Panc1 (cell line): ENCODE data around the gene SND1. TPM values are rescaled to one million over a fixed set of nuclear protein-coding genes. Genes with fewer than 3 reads are reported as not detected.

ENCODE experiments used
- ATAC-seq: fragments of 200-7000 bp; cut with Tn5 transposase; 2 replicates; pipeline ENCODE4 v1.9.1; 2020; ENCODE audit warnings: mild to moderate bottlenecking, moderate library complexity
- BruUV-seq: library from RNA; stranded (reverse); fragments of 400-500 nt; replicated peaks from 2 replicates; lab custom pipeline; 2021; lab: Mats Ljungman, UMichigan
- CTCF ChIA-PET: fragments of 300-600 bp; sonication (Branson Sonifier 250); formaldehyde crosslinking; loops from one replicate; lab custom pipeline; 2022; ENCODE audit warnings: antibody characterized with exemption; lab: Charles Lee
- POLR2A ChIA-PET: fragments of 300-600 bp; sonication (Branson Sonifier 250); formaldehyde crosslinking; loops from one replicate; lab custom pipeline; 2022; ENCODE audit warnings: antibody characterized with exemption; lab: Charles Lee
- DNase-seq: peaks from one replicate; pipeline ENCODE4 v3.0.0-alpha.2; 2010; ENCODE audit warnings: low read depth, low spot score
- H3K27ac ChIP-seq: 2 replicates; pipeline ENCODE4 v1.5.1; 2011; ENCODE audit warnings: mild to moderate bottlenecking, low read length, inconsistent platforms
- H3K27me3 ChIP-seq: fragments of 200-500 bp; sonication (Bioruptor generic); 2 replicates; pipeline ENCODE4 v1.6.0; 2014; ENCODE audit warnings: low read length, inconsistent platforms; ENCODE audit not compliant: control insufficient read depth, insufficient read depth
- H3K36me3 ChIP-seq: fragments of 200-500 bp; sonication (Bioruptor generic); 2 replicates; pipeline ENCODE4 v1.5.1; 2014; ENCODE audit warnings: inconsistent platforms, mild to moderate bottlenecking, low read length, moderate library complexity; ENCODE audit not compliant: control insufficient read depth, insufficient read depth
- H3K4me1 ChIP-seq: 2 replicates; pipeline ENCODE4 v1.5.1; 2011; ENCODE audit warnings: inconsistent platforms, mild to moderate bottlenecking, low read length, moderate library complexity; ENCODE audit not compliant: control insufficient read depth, insufficient read depth
- H3K4me3 ChIP-seq, 2 experiments: 2 replicates each; pipeline ENCODE4 v1.5.1; 2011 to 2012; ENCODE audit warnings: low read depth in 2 of 2, low read length in 2 of 2, mild to moderate bottlenecking in 2 of 2, inconsistent platforms in 1 of 2, moderate library complexity in 1 of 2
- H3K9me3 ChIP-seq: fragments of 200-500 bp; sonication (Bioruptor generic); 2 replicates; pipeline ENCODE4 v1.5.1; 2014; ENCODE audit warnings: low read depth, mild to moderate bottlenecking, inconsistent platforms, low read length, moderate library complexity; ENCODE audit not compliant: control insufficient read depth, insufficient read depth
- POLR2AphosphoS5 ChIP-seq: IDR thresholded peaks from 2 replicates; pipeline ENCODE4 v1.6.1; 2012; ENCODE audit warnings: mild to moderate bottlenecking, low read depth, low read length, moderate library complexity
- SIN3A ChIP-seq: IDR thresholded peaks from 2 replicates; pipeline ENCODE4 v1.6.1; 2012; ENCODE audit warnings: low read depth, mild to moderate bottlenecking, low read length, moderate library complexity, borderline replicate concordance; ENCODE audit not compliant: insufficient read depth
- TCF7L2 ChIP-seq: IDR thresholded peaks from 2 replicates; pipeline ENCODE4 v1.6.1; 2011; ENCODE audit warnings: mild to moderate bottlenecking, low read depth, low read length, inconsistent platforms
- in situ Hi-C: cut with HindIII; loops from 2 replicates; pipeline ENCODE4 v1.10.0; 2016; ENCODE audit warnings: low sequenced_read_pairs, low pct_unique_long_range_greater_than_20kb
- intact Hi-C: fragments of 100-400 bp; cut with micrococcal nuclease; formaldehyde crosslinking; loops from one replicate; pipeline ENCODE4 v1.10.0; 2022; ENCODE audit not compliant: unreplicated experiment
- total RNA-seq: library from RNA; stranded (reverse); gene quantifications from one replicate; pipeline ENCODE4 v1.2.1, GENCODE V29; 2021; ENCODE audit not compliant: unreplicated experiment
- TF ChIP-seq, protein P1 (sequence below): fragments of 450-650 bp; IDR thresholded peaks from 2 replicates; pipeline ENCODE4 v1.5.1; 2017; ENCODE audit warnings: mild to moderate bottlenecking
- TF ChIP-seq, protein P2 (sequence below), 2 experiments: IDR thresholded peaks; 2 replicates each; pipeline ENCODE4 v1.6.1; 2011 to 2012; ENCODE audit warnings: low read depth in 2 of 2, control low read depth in 1 of 2, low read length in 1 of 2, mild to moderate bottlenecking in 1 of 2, moderate library complexity in 1 of 2; ENCODE audit not compliant: insufficient read depth in 1 of 2

The SND1 gene
- total RNA-seq, 1 experiment from 2014 or later: 176 TPM

DNA sequence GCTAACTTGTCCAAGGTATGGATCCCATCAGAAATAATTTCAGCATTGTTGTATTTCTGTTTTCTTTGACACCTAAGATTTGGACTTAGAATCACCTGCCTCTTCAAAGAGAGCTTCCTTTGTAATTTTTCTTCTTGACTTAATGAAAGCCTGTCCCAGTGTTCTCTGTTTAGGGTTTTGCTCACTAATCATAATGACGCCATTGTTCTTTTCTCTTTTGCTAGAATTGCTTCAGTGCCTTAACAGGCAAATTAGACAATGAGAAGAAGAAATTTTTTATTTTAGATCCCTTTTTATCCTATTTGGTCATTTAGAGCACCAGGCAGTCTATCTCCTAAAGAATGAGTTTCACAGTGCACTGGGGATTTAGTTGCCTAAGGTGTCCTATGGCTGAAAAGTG is 128.5 kb downstream of the SND1 start:
- Histone ChIP-seq H3K27ac (no peak overlapping the region), H3K9me3 (no peaks in the 10 kb centered on the region), H3K4me1 (no peaks in the 10 kb centered on the region; the same call in 1 of the 2 replicates), H3K36me3 (no peaks in the 10 kb centered on the region), H3K4me3 (no peak overlapping the region), H3K27me3 (no peaks in the 10 kb centered on the region)
- no TSS peak for BruUV-seq
- TF ChIP-seq, protein P1, sequence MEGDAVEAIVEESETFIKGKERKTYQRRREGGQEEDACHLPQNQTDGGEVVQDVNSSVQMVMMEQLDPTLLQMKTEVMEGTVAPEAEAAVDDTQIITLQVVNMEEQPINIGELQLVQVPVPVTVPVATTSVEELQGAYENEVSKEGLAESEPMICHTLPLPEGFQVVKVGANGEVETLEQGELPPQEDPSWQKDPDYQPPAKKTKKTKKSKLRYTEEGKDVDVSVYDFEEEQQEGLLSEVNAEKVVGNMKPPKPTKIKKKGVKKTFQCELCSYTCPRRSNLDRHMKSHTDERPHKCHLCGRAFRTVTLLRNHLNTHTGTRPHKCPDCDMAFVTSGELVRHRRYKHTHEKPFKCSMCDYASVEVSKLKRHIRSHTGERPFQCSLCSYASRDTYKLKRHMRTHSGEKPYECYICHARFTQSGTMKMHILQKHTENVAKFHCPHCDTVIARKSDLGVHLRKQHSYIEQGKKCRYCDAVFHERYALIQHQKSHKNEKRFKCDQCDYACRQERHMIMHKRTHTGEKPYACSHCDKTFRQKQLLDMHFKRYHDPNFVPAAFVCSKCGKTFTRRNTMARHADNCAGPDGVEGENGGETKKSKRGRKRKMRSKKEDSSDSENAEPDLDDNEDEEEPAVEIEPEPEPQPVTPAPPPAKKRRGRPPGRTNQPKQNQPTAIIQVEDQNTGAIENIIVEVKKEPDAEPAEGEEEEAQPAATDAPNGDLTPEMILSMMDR: no peak
- TF ChIP-seq, protein P2, sequence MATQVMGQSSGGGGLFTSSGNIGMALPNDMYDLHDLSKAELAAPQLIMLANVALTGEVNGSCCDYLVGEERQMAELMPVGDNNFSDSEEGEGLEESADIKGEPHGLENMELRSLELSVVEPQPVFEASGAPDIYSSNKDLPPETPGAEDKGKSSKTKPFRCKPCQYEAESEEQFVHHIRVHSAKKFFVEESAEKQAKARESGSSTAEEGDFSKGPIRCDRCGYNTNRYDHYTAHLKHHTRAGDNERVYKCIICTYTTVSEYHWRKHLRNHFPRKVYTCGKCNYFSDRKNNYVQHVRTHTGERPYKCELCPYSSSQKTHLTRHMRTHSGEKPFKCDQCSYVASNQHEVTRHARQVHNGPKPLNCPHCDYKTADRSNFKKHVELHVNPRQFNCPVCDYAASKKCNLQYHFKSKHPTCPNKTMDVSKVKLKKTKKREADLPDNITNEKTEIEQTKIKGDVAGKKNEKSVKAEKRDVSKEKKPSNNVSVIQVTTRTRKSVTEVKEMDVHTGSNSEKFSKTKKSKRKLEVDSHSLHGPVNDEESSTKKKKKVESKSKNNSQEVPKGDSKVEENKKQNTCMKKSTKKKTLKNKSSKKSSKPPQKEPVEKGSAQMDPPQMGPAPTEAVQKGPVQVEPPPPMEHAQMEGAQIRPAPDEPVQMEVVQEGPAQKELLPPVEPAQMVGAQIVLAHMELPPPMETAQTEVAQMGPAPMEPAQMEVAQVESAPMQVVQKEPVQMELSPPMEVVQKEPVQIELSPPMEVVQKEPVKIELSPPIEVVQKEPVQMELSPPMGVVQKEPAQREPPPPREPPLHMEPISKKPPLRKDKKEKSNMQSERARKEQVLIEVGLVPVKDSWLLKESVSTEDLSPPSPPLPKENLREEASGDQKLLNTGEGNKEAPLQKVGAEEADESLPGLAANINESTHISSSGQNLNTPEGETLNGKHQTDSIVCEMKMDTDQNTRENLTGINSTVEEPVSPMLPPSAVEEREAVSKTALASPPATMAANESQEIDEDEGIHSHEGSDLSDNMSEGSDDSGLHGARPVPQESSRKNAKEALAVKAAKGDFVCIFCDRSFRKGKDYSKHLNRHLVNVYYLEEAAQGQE (IDR thresholded peaks at IDR 0.05; ENCODE audit: insufficient read depth in 1 of 2, low read depth in 2 of 2, low read length in 1 of 2): no peak
- no peak for TF ChIP-seq POLR2AphosphoS5
- no peak for TF ChIP-seq SIN3A
- TF ChIP-seq TCF7L2: no peak
- intact Hi-C loops: no loop called here
- ATAC-seq (no peak), DNase-seq (no peak)
- POLR2A ChIA-PET: no interaction called here
- in situ Hi-C loops: no loop called here
- CTCF ChIA-PET: interaction anchor here (0.6 kb wide), 1 partner anchor 14 kb away, joined by 4 read pairs; no protein-coding TSS in a partner anchor

DNA sequence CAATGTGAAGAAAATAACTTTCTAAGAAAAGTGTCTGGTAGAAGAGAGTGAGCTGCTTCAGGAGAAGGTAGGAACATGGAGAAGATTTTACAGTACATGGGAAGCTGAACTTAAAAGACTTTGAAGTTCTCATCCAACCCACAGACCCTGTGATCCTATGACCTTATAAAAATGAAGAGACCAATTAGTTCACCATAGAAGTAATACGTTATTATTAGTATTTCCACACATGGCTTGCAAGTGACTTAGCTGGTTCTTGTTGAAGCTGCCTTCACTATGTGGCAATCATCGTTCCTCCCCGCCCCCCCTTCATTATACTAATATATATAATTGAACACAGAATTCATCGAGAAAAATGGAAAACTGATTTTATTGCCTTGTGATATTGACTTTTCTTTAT is 129.1 kb downstream of the SND1 start:
- H3K4me3 ChIP-seq: no peak overlapping the region
- BruUV-seq: no TSS peak
- intact Hi-C loops (no loop called here), in situ Hi-C loops (no loop called here)
- DNase-seq: no peak
- no peak for ATAC-seq
- ChIA-PET POLR2A (interaction anchor here (0.7 kb wide), 1 partner anchor 317 kb away, joined by 3 read pairs; no protein-coding TSS in a partner anchor), CTCF (no interaction called here)
- TF ChIP-seq SIN3A (no peak), POLR2AphosphoS5 (no peak), TCF7L2 (no peak)
- TF ChIP-seq, protein P1: no peak
- TF ChIP-seq, protein P2 (IDR thresholded peaks at IDR 0.05; ENCODE audit: insufficient read depth in 1 of 2, low read depth in 2 of 2, low read length in 1 of 2): no peak
- no peak overlapping the region for H3K27ac ChIP-seq
- H3K4me1 ChIP-seq: no peaks in the 10 kb centered on the region; the same call in 1 of the 2 replicates
- H3K36me3 ChIP-seq: no peaks in the 10 kb centered on the region
- H3K9me3 ChIP-seq: no peaks in the 10 kb centered on the region
- no peaks in the 10 kb centered on the region for H3K27me3 ChIP-seq
